Esophagus mucosa (tissue), 1 donor: ENCODE data around the gene RASGRP2. TPM values are rescaled to one million over a fixed set of nuclear protein-coding genes. Genes with fewer than 3 reads are reported as not detected.

Source experiments
- ATAC-seq: fragments of 200-7000 bp; cut with Tn5 transposase; one replicate; pipeline ENCODE4 v1.9.1; 2020
- total RNA-seq: library from RNA; stranded (reverse); gene quantifications from one replicate; pipeline ENCODE4 v1.2.4, GENCODE V29; 2023
- donor health status: DM: yes; HTN: yes; CAD: no.

Gene RASGRP2
- total RNA-seq, 1 donor from 2014 or later, result 1.1 TPM

DNA sequence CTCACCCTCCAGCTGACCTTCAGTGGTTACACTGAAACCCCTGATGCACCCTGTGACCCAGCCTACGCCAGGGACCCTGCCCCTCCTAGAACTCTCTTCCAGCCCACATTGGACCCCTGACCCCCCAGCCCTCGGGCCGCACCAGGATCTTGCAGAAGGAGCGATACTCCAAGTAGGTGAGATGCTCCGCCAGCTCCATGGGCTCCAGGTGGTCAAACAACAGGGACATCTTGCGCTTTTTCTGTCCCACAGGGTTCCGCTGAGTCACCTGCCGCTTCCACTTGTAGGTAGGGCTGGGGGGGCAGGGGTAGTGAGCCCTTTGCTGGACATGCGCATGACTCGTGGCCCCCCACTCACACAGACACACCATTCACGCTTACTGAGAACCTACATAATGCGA, 4.1 kb downstream of the RASGRP2 start:
- no peak for ATAC-seq

DNA sequence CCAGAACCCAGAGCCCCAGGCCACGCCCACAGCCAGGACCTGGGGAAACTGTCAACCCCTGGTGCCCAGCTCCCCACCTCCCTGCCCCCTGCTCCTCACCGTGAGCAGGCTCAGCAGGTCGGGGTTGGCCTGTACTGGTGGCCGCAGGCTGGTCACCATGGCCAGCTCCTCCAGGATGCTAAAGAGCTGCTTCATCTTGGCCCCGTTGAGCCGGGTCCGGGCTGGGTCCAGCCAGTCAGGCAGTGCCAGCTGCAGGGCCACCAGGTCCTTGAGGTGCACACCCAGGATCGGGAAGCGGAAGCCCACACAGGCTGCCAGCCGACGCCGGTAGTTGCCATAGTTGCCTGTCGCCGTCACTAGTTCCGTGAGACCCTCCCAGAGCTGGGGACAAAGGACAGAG, 7.3 kb downstream of the RASGRP2 start:
- ATAC-seq, result peak; percentile 3

DNA sequence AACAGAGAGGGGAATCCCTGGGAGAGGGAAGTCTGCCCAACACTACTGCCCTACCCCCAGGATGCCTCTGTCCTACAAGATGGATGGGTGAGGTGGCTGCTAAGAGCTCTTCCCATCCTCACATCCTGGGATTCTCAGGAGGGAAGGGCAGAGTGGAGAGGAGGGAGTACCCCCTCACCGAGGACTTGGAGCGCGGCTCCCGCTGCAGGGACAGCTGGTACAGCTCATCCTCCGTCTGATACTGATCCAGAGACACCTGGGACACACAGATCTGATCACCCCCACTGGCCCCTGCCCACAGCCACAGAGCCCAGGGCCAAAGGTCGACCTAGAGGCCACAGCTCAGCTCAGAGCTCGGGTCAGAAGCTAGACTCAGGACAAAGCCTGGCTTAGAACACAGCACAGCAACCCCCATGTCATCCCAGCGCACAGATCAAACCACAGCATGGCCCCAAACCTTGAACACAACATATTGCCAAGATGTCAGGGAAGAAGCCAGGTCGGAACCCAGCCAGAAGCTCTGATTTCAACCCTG, 8.2 kb downstream of the RASGRP2 start:
- ATAC-seq, result no peak

DNA sequence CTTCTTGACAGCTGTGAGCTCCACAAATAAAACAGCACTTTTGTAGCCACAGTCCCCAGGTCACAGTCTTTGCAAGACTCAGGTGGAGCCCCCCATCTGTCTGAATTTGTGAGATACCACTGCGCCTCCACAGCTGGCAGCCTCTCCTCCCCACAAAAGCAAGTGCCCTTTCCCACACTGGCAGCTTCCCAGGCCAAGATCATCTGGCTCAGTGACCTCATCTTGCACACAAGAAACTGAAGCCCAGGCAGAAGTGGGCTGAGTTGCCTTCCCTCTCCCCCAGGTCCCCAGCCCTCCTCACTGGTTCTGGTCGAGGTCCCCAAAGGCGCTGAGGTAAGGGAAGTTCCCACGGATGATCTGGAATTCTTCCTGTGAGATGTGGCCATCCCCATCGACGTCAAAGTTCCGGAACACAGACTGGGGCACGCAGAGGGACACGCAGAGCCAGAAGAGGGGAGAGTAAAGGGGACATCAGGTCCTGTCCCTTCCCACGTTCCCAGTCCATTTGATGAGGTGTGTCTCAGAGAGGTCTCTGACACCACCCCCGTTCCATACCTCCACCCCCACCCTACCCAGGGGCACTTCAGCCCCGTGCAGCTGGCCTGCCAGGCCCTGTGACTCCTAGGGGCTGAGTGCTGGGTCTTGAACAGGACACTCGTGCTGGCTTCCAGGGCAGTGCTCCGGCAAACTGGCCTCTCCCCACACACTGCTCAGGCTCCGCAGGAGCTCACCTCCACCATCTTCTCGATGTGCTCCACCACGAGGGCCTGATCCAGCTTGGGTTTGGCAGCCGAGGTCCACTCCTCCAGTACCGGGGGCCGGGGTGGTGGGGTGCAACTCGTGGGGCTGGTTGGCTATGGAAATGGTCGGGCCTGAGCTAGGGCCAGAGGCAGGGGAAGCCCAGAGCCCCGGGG, 8.9 kb downstream of the RASGRP2 start:
- ATAC-seq, result peak; percentile 6

DNA sequence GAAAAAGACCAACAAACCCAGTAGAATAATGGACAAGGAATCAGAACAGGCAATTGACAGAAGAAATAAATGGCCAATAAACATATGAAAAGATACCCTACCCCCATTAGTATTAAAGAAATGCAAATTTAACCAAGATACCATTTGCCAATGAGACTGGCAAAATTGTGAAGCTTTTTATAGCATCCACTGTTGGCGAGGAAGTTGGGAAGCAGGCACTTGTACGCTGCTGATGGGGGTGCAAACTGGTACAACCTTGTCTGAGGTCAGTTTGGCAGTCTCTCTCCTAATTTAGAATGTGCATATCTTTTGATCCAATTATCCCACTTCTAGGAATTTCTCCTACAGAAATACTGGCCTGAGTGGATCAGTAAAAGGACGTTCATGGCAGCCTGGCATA, 12.3 kb downstream of the RASGRP2 start:
- no peak for ATAC-seq

DNA sequence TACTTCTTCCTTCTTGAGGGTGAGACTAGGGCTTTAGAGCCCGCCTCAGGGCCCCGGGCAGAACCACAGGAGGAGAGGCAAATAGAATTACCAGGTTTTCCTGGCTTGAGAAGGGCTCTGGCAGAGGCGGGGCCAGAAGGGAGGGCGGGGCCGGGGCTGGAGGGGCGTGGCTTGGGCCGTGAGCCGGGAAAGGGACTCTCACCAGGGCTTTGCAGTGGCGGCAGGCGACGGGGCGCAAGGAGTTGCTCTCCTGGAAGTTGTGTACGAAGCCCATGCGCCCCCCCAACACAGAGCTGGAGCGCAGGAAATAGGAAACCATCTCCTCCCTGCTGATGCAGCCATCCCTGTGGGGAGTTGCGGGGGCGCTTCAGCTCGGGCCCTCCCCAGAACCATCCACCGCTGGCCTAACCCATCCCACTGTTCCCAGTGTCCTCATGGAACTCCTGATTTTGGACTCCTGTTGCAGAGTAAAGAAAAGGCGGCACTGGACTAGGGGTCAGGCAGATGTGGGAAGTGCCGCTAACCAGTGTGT, 14.0 kb downstream of the RASGRP2 start:
- ATAC-seq, result peak; percentile 25

DNA sequence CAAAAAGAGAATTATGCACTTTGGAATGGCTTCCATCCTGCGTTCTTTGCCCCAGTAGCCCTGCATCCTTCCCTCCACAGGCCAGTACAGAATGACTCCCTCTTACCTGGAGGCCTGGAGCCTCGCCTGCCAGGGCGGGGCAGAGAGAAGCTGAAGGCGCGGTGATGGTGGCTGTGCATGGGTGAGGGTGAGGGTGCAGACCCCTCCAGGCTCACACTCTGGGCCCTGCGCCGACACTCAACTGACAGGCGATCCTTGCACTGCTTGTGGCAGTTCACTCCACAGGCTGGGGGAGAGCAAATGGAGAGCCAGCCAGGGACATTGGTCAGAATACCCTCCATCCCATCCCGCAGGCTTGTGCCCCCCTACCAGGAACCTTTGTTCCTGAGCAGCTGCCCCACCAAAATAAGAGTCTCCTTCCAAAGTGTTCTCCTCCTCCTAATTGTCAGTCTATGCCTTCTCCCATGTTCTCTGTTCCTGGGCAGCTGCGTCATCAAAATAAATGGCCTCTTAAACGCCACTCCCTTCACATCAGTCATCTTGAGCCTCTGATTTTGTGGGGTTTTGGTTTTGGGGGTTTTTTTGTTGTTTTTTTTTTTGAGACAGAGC, 15.1 kb downstream of the RASGRP2 start:
- no peak for ATAC-seq

DNA sequence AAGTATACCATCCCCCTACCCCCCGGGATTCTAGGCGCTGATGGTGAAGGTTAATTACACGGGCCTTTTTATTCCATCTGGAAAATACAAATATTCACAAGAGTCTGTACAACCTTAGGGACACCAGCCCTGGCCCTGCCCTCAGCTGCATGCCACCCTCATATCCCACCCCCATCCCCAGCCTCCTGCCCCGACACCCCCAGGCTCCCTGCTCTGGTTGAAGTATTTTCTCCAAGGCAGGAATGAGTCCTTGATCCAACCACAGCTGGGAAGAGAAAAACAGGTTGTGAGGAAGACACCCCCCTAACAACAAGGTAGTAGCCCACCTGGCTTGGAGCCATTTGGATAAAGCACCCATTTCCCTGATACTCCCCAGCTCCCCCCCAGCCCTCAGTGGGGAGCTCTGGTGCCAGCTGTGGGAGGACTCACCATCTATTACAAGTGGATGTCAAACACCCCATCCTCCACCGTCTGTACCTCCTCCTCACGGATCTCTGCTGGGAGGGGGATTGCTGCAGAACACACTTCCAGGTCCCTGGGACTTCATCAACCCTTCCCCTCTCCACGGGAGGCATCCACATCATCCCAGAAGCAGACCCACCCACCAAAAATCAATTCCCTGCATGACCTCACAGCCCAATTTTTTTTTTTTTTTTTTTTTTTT, 16.9 kb downstream of the RASGRP2 start:
- ATAC-seq, result no peak

DNA sequence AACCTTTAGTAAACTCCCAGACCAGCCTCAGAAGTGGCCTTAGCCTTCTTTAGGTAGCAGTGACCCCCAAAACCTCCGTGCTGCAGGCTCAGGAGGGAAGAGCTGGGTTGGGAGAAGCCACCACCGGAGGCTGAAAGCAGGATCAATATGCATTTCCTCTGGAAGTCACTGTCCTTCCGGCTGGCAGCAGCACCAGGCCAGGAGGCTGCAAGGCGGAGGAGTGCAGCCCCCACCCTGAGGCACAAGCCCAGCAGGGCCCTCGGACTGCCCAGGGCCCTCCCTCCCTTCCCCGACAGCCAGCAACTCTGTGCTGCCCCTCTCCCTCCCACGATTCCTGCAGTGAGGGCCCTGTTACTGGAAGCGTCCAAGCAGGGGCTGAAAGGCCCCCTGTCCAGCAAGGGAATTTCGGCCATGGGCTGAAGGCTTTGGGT, 17.7 kb downstream of the RASGRP2 start:
- ATAC-seq, result no peak

DNA sequence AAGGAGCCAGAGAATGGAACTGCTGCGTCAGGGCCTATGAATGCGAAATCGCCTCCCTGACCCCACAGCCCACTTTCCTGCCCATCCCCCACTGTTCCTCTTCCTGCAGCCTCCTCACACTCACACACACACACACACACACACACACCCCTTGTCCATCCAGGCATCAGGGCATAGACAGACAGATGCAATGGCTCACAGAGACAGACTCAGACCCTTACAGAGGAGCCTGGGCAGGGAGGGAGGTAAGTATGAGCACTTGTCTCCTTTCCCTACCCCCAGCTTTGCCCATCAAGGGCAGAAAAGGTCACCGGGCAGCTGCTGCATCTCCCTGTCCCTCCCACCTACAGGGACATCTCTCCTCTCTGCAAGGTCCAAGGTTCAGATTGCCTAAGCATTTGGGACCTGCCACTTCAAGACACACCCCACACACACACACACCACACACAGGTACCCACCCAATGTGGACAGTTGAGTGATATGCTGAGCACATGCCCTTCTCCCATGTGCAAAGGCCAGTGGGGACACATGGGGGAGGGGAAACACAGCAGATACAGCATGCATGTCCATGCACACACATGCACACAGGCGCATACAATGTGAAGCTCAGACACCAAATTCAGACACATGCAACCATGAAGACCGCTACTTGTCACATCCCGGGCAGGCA, 18.9 kb downstream of the RASGRP2 start:
- ATAC-seq, result no peak

DNA sequence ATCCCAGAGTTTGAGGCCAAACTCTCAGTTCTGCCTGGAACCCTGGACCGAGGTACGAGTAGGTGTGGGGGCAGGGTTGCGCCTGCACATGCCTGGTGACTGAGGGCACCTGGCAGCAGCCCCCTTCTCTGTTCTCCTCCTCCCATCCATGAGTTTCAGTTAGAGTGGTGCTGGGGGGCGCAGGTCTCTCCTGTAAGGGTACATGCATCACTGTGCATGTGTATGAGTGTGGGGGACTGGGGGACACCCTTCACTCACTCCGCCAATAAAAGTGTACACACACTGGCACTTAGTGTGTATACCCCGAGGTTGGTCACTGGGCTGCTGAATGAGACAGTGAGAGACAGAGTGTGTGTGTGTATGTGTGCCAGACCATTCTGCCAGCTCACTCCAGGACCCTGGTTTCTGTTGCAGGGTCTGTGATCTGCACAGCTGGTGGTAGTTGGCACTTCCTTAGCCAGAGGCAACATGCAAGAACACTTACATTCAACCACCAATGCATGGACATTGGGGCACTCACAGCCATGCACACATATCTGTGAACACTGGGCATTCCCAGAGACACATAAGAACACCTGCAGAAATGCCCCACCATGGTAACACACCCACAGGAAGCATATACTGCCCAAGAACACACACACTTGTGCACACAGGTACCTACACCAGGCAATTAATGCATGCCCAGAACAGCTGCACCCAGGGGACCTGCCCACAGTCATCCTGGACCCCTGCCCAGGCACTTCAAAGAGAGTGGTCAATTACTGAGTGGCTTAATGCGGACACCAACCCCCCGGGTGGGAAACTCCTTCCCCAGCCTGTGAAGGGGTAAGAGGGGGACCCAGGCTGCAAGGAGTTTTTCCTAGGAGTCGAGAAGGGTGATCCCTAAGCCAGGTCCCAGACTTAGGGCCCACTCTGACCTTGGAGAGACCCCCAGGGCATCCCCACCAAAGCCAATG, 19.8 kb downstream of the RASGRP2 start:
- ATAC-seq, result no peak

DNA sequence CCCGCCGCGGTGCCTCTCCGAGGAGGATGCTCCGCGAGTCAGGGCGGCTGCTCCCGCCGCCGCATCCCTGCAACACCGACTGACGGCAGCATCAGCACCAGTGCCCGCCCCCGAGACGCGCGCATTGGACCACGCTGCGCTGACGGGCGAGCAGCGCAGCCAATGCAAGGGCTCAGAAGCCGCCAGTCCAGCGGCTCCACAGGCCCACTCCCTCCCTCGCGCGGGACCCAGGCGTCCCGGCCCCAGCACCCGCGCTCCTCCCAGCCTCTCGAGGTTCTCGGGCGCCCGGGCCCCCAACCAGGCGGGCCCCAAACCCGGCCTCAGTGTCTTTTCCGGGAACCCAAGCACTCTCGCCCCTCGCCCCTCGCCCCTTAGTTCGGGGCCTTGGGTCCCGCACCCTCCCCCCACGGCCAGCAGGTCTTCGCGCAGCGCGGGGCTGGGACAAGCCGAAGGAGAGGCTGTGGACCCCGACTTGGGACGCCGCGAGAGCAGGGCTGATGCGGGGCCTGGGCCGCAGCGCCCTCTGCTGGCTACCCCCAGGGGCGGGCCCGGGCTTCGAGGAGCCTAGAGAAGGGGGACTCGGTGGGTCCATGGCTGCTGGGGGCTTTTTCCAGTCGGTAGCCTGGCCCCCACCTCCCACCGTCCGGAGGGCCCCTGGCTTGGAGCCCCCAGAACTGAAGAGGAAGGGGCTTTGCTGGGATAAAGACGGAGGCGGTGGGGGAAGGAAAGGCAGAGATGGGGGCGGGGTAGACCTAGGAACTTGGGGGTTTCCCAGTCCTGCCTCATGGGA, 20.6 kb downstream of the RASGRP2 start, which contains the start of gene NRXN2:
Gene NRXN2 (minus strand): TSS at position 81 of the 790 bp plus-strand sequence. CDS start 9,498 bp downstream, outside the sequence.
- peak; percentile 88 for ATAC-seq

DNA sequence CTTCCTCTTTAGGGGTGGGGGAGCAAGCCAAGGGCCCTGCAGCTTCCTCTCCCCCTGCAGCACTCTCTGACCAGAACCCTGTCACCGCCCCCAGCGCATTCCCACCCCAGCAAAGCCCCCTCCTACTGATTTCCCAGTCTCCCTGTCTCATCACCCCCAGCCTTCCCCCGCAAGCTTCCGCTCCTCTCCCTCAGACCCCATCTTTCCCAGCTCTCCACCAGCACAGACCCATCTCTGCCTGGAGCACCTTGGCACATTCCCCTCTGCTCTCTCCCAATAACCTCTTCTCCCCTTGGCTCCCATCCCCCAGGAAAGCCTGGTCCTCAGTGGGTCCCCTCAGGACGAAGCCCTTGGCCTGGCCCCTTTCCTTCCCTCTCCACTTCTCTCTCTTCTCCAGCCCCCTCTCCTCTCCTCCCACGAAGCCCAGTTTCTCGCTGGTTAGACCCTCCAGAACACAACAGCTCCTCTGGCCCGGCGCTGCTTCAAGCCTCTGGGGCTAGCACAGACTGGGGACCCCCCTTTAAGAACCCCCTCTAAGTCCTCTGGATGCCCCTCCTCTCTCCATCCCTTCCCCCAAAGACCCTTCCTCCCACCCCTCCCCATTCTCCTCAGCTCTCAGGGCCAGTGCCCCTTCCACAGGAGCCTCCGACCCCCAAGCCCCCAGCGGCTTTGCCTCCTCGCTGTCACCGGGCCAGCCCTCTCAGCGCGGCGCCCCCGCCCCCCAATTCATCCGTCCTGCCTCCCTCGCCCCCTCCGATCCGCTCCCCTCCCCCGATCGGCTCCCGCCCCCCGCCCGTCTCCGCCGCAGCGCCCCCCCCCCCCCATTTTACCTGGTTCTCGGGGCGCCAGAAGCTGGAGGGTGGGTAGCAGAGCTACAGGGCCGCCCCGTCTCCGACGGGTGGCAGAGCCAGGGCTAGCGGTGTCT, 21.5 kb downstream of the RASGRP2 start:
- no peak for ATAC-seq

DNA sequence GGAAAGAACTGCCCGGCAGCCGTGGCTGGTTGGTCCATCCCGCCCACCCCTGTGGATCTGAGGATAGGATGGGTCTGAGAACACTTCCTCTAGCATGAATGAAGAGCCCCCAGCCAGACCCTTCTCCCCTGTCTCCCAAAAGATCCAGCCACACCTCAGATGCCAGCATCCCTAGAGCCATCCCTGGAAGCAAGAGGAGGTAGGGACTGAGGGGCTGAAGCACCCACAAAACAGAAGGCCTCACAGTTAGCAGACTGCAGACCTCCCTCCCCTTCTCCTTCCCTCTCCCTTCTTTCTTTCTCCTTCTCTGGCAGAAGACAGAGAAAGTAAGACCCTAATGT, 22.6 kb downstream of the RASGRP2 start:
- no peak for ATAC-seq

DNA sequence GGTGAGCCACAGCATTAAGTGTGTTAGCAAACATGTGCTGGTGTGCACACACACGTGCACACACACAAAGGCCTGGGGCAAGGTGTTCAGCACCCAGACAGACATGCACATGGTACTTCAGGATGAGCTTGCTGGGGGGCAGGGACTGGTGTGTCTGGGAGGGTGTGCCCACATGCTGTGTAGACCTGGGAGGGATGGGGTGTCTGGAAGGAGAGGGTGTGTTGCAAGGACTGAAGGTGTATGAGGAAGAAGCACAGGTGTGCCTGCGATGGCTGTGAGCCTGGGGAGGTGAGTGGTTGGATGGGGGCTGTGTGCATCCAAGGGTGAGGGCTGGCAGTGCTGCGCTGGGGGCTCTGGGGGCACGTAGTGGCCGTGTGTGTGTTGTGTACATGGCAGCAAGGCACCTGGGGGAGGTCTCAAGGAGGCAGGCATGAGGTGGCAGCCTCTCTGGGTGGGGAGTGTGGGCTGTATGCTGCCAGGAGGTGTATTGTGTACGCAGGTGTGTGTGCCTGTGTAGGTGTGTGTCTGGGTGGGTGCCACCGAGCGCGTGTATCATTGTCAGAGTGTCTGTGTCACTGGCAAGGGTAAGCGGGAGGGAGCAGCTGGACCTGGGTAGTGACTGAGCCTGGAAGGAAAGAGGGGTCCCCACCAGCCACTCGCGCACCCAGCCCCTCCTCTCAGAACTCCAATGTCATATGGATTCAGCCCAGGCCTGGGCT, 23.1 kb downstream of the RASGRP2 start:
- no peak for ATAC-seq

DNA sequence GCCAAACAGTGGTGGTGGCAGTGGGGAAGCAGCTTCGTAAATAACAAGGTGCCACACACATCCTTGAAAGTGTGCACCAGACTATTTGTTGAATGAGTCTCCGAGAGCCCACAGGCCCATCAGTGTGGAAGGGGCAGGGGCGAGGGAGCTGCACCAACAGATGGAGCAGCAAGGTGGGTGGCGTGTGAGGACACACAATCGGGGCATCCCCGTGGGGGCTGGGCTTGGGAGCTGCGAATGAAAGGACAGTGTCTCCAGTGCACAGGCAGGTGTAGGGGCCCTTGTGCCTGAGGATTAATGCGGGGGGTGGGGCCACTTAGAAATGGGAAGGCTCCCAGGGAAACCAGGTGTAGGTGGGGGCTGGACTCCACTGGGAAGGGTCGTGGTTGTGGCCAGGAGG, 23.8 kb downstream of the RASGRP2 start:
- ATAC-seq, result no peak

DNA sequence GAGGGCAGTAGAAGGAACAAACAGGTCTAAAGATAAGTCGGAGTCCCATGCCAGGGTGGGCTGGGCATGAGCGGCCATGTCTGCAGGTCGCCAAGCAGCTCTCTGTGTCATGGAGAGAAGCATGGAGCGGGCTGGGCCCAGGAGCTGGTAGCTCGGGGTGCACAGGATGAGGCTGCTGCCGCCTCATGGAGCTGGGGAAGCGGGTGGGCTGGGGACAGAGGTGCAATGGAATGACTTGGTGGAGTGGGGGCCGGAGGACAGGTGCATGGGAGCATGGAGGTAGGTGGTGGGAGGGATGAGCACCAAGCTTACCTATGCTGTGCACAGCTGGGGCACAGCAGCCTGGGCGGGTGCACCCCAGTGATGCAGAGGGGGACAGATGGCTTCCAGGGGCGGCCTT, 24.5 kb downstream of the RASGRP2 start:
- no peak for ATAC-seq

DNA sequence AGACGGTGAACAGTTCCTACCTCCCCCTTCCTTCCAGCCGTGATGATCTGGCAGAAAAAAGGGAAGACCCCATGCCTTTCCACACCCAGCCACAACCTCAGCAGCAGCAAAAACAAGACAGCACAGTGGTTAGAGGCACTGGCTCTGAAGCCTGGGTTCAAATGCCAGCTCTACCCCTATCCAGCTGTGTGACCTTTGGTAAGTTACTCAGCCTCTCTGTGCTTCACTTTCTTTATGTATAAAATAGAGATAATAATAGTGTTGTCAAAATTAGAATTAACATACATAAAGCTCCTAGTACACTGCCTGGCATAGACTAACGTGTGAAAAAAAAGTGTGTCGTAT, 25.2 kb downstream of the RASGRP2 start:
- ATAC-seq, result no peak
